ENCODE results near the gene POLR3A.
A peak's percentile ranks its signal among the peaks of the same experiment; 100 is the strongest.

The POLR3A gene

DNA sequence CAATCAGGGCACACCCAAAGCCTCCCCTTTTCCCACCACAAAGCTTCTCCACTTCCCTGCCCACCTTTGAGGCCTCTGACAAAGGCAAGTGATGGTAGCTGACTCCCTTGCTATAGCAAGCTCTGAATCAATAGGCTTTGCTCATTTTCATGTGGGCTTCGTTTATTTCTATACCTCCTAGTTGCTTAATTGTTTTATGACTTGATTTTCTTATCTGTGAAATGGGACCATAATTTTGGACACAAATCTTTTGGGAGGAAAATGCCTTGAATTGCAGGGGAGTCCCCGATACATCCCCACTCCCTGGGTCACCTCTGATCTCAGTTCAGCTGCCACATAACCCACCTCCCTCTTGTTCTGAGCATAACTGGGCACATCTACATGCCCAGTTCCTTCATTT lies 89.1 kb downstream of the POLR3A start:
- no peak for DNase-seq

DNA sequence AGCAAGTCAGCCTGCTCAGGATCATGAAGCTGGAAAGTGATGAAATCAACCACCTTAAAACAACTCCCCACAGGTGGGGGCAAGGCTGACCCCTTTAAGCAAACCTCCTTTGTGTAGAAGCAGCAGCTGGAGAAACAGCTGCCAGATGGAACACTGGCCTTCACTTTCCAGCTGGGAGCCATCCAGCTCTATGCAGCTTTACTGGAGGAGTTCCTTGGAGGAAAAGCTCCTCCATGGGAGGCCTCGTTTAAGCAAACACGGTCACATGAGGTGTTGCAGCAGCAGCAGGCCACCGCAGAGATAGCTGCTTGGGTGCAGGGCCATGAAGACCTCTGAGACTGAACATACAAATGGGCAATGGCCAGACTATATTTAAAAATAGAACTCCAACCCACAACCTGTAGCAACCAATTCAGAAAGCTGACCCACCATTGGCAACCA lies 89.7 kb downstream of the POLR3A start:
- DNase-seq = peak; percentile 93

DNA sequence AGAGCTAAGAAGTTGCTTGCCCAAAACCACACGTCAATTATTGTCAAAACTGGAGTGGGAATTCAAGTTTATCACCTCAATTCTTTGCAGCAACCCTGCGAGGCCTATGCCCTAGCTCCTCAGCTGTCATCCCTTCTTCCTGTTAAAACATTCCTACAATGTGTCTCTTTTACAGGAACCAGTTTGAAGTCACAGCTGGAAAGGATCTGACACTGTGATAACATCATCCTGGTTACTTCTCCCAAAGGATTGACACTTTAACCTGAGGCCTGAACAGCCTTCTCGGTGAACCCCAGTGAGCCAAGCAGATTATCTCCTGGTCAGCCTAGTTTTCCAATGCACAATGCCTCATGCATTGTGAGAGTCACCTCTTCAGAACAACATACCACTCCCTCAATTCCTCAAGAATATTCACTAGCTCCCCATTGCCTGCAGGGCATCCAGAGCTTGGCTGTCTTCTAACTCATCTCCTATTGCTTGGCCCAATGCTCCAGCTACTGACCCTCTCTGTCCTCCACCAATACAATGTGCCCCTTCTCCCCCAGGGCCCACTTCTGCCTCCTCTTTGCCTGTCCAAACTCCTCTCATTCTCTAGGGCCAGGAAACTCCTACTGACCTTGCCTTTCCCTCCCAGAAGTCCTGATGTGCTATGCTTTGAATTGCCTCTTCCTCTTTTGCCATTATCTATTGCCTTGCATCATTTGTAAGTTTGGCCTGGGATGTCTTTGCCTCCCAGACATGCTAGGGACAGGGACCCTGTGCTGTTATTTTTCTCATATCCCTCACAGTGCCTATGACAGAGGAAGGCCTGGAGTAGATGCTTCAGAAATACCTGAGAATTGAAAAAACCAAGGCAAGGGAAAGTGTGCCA lies 92.4 kb downstream of the POLR3A start:
- DNase-seq = no peak

DNA sequence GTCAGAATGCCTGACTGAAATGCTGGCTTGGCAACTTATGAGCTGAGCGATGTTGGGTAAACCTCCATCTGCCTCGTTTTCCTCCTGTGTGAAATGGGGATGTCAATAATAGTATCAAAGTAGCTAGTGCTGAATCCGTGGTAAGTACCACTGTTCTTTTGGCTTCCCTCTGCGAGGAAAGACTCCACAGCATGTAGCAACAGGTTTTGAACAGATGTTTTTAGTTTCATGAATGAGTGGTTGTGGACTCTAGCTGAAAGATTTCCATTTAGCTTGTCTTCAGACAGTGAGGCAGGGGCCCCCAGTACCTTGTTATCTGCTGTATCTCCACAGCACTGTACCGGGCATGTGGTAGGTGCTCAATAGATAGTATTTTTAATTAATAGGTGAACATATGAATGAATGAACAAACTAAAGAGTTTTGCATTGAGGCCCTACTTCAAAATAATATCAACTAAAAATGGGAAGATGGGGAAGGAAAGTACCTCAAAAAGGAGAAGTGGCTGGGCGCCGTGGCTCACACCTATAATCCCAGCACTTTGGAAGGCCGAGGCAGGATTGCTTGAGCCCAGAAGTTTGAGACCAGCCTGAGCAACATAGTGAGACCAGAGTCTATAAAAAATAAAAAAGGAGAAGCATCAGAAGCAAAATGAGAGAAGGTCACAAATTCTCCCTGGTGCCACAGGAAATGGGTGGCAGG lies 97.1 kb downstream of the POLR3A start:
- peak; percentile 22 for DNase-seq

DNA sequence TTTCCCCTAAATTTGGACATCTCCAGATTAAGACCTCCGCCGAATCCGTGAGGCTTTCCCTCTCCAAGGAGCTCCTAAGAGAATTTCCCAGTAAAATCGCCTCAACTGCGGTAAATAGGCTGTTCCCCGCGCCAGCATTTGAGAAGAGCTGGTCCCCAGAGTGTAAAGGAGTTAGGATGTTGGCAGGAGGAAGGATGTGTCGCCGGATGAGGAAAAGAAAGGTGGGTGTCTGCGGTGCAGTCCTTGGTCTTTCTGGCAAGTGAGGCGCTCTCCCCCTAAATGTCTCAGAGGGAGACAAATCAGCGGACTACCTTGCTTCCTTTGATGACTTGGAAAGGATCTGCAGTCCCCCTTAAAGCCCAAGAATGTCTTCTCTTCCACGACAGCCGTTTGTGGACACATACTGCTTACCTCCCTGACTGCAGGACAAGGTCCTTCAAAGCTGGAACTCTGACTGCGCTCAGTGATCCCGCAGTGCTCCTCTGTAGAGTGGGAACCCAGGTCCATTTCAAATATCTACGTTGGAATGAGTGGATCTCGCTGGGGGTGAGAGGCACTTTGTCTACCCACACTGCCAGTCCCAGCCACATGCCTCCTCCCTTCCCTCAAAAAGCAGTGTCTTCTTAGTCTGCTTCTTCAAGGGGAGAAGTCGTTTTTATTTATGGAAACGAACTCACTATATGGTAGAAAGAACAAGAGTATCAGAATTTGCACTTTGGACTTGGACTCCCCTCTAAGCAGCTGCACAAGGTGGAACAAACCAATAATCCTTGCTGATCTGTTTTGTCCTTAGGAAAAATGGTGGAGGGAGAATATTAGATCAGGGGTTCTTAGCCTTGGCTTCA lies 101.7 kb downstream of the POLR3A start:
- DNase-seq = peak; percentile 55

DNA sequence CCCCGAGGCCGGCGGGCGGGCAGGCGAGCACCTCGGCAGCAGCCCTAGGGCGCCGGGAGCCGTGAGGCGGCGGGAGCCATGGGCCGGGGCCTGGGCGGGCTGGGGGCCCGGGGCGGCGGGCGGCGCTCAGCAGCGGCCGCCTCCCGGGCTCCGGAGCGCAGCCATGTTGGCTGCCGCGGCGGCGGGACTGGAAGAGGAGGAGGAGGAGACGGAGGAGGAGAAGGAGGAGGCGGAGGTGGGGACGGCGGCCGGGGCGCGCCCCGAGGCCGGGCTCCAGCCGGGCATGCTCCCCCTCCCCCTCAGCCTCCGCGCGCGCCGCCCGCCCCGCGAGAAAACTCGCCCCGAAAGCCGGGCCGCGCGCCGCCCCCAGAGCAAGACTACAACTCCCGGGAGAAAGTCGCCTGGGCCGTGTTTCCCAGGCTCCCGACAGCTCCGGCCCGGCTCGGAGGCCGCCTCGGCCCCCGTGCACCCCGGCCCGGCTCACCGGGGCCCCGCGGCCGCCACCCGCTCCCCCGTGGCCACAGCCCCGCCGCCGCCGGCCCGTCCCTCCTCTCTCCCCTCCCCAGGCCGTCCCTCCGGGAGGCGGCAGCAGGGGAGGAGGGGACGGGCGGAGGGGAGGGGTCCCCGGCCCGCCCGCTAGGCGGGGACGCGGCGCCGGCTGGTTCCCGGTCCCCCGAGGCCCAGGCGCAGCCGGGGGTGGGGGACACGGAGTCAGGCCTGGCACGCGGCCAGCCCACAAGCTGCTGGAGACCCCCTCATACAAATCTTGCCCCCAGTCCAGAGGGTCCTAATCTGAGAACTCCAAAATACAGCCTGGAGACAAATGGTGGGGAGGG lies 102.5 kb downstream of the POLR3A start, which contains the start of gene DLG5:
DLG5 (minus strand) TSS at position 190 of the 836 bp plus-strand sequence. CDS start 235 bp downstream, outside the sequence.
- DNase-seq = peak; percentile 68

DNA sequence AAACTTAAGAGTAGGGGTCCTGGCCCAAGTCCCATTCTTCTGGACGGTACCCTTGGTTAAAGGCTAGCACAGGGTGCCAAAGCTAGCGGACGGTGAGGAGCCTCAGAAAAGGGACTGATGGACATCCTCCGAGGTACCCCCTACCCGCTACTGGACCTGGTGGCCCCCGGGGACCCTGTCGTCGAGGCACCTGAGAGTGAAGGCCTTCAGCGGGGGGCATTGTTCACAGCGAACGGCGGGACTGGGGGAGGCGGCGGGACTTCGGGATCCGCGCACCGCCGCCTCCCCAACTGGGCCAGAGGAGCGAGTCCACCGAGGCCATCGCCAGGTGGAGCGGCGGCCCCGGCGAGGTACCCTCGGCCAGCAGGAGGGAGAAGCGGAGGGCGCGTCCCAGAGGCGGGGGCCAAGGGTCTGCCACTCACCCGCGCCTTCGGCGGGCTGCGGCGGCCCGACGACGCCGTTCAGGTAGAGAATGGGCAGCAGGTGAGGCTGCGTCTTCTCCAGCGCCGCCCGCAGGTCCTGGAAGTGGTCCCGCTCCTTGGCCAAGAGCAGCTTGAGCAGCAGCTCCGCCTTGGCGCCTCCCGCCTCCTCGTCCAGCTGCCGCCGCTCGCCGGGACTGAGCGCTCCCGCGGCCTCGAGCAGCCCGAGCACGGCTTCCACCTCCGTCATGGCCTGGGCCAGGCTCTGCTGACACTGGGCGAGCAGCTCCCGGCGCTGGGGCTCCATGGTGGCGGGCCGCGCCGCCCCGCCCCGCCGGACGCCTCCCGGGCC lies 103.3 kb downstream of the POLR3A start:
- DNase-seq = peak; percentile 61

DNA sequence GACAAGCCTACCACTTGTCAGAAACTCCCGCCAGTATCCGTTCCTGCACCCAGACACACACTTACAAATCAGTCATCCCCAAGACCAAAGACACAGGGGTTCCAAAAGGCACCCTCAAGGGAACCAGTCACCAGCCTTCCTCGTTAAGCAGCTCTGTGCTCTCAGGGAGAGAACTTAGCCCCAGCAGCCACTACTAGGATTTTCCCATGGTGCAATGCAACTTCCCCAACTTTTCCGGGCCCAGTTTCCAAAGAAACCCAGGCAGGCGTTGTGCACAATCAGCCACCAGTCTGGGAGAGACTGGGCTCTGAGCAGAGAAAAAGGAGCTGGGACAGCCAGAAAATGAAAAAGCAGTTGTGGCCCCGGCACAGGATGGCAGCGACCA lies 103.9 kb downstream of the POLR3A start:
- DNase-seq = peak; percentile 14

DNA sequence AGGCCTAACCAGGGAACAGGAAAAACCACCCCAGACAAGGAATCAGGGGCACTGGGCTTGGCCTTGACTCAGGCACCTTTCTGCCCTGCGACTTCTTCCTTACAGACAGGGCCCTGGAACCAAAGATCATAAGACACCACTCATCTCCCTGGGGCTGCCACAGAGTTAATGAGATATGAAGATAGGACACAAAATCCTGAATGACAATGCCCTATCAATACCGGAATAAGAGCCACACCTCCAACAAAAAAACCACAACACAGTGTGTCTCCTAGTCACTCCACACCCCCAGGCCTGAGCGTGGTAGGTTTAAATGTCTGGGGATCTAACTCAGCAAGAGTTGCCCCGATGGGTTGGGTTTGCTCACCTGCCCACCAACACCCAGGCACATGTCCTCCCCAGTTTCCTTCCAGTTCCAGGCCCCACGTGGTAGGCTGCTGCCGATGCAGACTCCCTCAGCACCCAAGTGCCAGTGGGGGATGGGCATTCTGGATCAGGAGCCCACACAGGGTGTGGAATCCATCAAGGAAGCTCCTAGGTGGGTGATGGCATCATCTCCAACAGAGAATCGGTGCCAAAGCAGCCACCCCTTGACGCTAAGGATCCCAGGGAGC lies 106.6 kb downstream of the POLR3A start:
- no peak for DNase-seq

DNA sequence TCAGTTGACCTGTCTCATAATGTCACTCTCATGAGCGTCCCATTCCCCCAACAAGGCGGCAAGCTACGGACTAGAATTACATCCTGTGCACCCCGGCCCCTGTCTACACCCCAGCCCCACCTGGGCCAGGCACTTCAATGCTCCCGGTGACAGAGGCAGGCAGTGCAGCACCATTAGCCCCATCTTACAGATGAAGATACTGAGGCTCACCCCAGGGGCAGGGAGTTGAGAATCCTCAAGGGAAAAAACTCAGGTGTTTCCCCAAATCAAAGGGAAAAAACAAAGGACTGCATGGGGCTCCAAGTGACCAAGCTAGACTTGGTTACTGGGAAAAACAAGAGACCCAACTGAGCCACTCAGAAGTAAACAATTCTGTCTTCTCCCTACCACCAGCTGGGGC lies 107.3 kb downstream of the POLR3A start:
- DNase-seq = no peak

DNA sequence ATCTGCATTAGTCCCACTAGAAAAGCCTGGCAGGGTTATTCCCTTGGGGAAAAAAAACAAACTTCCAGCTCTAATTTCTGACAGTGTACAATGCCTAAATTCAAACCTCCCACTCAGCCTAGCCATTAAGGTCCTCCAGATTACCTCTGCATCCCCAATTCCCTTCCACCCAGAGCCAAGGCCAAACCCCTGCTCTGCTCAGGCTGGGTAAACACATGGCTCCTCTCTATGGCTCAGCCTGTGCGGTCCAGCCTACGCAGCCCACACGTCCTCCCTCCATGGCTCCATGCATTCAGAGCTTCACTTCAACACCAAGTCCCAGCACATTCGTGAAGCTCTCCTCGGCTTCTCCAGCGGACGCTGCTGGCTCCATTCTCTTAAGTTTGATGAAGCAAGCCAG lies 107.9 kb downstream of the POLR3A start:
- DNase-seq = peak; percentile 60

DNA sequence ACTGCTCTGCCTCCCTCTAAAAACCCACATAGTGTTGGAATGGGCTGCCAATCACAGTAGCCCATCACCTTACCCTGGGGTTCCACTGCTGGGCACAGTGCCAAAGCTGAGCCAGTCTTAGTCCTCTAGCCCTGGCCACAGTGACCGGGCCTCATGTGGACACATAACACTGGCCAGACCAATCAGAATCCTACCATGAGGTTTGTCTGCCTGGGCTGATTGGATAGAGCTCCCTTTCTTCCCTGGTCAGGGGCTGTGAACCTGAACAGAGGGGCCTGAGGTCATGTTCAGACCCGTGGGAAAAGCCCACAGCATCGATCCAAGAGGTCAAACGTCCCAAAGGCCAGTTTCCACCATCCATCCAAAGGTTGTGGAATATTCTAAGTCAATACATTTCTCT lies 108.8 kb downstream of the POLR3A start:
- no peak for DNase-seq

DNA sequence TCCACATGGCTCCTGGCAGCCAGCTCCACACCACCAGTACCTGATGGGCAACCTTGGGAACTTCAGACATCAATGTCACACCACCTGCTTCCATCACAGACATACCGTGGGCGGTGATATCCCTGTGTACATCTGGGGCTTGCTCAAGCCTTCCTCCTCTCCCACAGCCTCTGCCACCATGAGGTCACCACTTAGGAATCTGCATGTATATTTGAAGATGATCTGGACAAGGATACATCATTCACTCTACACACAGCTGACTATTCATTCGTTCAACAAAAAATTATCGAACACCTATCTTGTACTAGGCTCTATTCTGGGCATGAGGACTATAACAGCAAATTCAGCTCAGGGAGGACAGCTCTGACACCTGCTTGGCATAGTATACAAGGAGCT lies 109.6 kb downstream of the POLR3A start:
- DNase-seq = no peak

All from NCI-H69 (cell line).